Measurements from ENCODE around the gene PEX11G.

GRCh38 chr19:7441468-7442146 is 47.2 kb downstream of the PEX11G start:
- no peak for TF ChIP-seq CTCF (conservative IDR thresholded peaks at IDR 0.05; ENCODE audit: low read length)
- TF ChIP-seq EZH2phosphoT487 (IDR thresholded peaks at IDR 0.05; ENCODE audit: borderline replicate concordance): no peak
